Naive thymus-derived CD4-positive, alpha-beta T cell (primary cell): ENCODE measurements around the gene AMIGO1. TPM values are rescaled to one million over a fixed set of nuclear protein-coding genes. Genes with fewer than 3 reads are reported as not detected.

Source experiments
- ATAC-seq: fragments of 150-1000 bp; cut with Tn5 transposase; 2 replicates; pipeline ENCODE4 v1.10.0; 2021; ENCODE audit warnings: mild to moderate bottlenecking, moderate library complexity
- CTCF ChIA-PET: fragments of 350-600 bp; sonication (Branson Sonifier 250); formaldehyde crosslinking; loops from one replicate; lab custom pipeline; 2021; ENCODE audit warnings: antibody characterized with exemption; lab: Charles Lee
- POLR2A ChIA-PET: fragments of 350-600 bp; sonication (Branson Sonifier 250); formaldehyde crosslinking; loops from one replicate; lab custom pipeline; 2021; ENCODE audit warnings: antibody characterized with exemption, inconsistent platforms; lab: Charles Lee
- DNase-seq, 9 donors: peaks; one replicate each; pipeline versions ENCODE4 v3.0.0 to v3.0.0-alpha.2; 2020 to 2022; ENCODE audit warnings: mixed read lengths in 1 of 9
- H3K27ac ChIP-seq: one replicate; pipeline ENCODE4 v1.7.0; 2013; ENCODE audit warnings: mild to moderate bottlenecking, low read depth, low read length, moderate library complexity
- H3K27me3 ChIP-seq, 2 donors: one replicate each; pipeline ENCODE4 v1.7.0; 2013; ENCODE audit warnings: low read length in 2 of 2, mild to moderate bottlenecking in 2 of 2, moderate library complexity in 2 of 2; ENCODE audit not compliant: control insufficient read depth in 2 of 2, insufficient read depth in 2 of 2
- H3K36me3 ChIP-seq, 3 experiments: 1 replicate in 2 of 3; 2 replicates in 1 of 3; pipeline ENCODE4 v1.7.0; 2013; ENCODE audit warnings: low read length in 3 of 3, mild to moderate bottlenecking in 3 of 3, moderate library complexity in 1 of 3; ENCODE audit not compliant: insufficient read depth in 3 of 3, control insufficient read depth in 2 of 3
- H3K4me1 ChIP-seq, 2 donors: one replicate each; pipeline ENCODE4 v1.7.0; 2013; ENCODE audit warnings: low read length in 2 of 2, mild to moderate bottlenecking in 2 of 2, moderate library complexity in 1 of 2; ENCODE audit not compliant: control insufficient read depth in 2 of 2, insufficient read depth in 2 of 2
- H3K4me3 ChIP-seq: 2 replicates; pipeline ENCODE4 v1.7.0; 2013; ENCODE audit warnings: mild to moderate bottlenecking, low read length
- H3K9me3 ChIP-seq, 3 experiments: 1 replicate in 2 of 3; 2 replicates in 1 of 3; pipeline ENCODE4 v1.7.0; 2013; ENCODE audit warnings: low read length in 3 of 3; ENCODE audit not compliant: control insufficient read depth in 2 of 3
- H3K27ac Mint-ChIP-seq, 9 donors: one replicate each; pipeline ENCODE4 v1.8.0; 2020 to 2022; ENCODE audit warnings: mixed read lengths in 9 of 9, mild to moderate bottlenecking in 8 of 9, moderate library complexity in 5 of 9, inconsistent platforms in 2 of 9
- H3K27me3 Mint-ChIP-seq, 5 donors: one replicate each; pipeline ENCODE4 v1.8.0; 2021 to 2022; ENCODE audit warnings: mixed read lengths in 5 of 5, mild to moderate bottlenecking in 1 of 5
- H3K36me3 Mint-ChIP-seq, 5 donors: one replicate each; pipeline ENCODE4 v1.8.0; 2020 to 2022; ENCODE audit warnings: mixed read lengths in 5 of 5, mild to moderate bottlenecking in 3 of 5, inconsistent platforms in 1 of 5
- H3K4me1 Mint-ChIP-seq, 7 donors: one replicate each; pipeline ENCODE4 v1.8.0; 2020 to 2022; ENCODE audit warnings: mixed read lengths in 7 of 7, mild to moderate bottlenecking in 3 of 7, inconsistent platforms in 1 of 7
- H3K4me3 Mint-ChIP-seq, 10 donors: one replicate each; pipeline ENCODE4 v1.8.0; 2020 to 2022; ENCODE audit warnings: mild to moderate bottlenecking in 10 of 10, mixed read lengths in 10 of 10, moderate library complexity in 6 of 10, inconsistent platforms in 2 of 10
- H3K9me3 Mint-ChIP-seq, 11 donors: one replicate each; pipeline ENCODE4 v1.8.0; 2020 to 2022; ENCODE audit warnings: mixed read lengths in 11 of 11, mild to moderate bottlenecking in 4 of 11, inconsistent platforms in 1 of 11, moderate library complexity in 1 of 11
- intact Hi-C, 2 donors: fragments of 100-400 bp; cut with micrococcal nuclease; formaldehyde crosslinking; loops; one replicate each; pipeline ENCODE4 v1.15.1; 2023
- polyA plus RNA-seq, 2 donors: library from polyadenylated mRNA; unstranded; fragments of 300-500 nt; fragmentation: Illumina TruSeq; gene quantifications; one replicate each; pipeline ENCODE4 v1.2.3, GENCODE V29; 2021
- total RNA-seq, 6 experiments: library from RNA in 5 of 6; stranded (reverse) in 5 of 6; gene quantifications; 1 replicate in 5 of 6; 2 replicates in 1 of 6; pipeline ENCODE4 v1.2.3 and lab custom pipeline; 2021 to 2026

The AMIGO1 gene
- total and polyA plus RNA-seq, 7 experiments from 2014 or later, result 2.9 to 42.2 (median 17.7) TPM

GRCh38 chr1:109541102-109541501 is 31.6 kb upstream of the AMIGO1 start:
- peaks cover 0 to 6% (median 4%) of the 10 kb centered on the region in 7 donors for H3K4me1 Mint-ChIP-seq
- no peaks in the 10 kb centered on the region for H3K27me3 ChIP-seq
- no peaks in the 10 kb centered on the region for H3K4me1 ChIP-seq
- H3K36me3 ChIP-seq, result no peaks in the 10 kb centered on the region
- H3K4me3 Mint-ChIP-seq, result no peak overlapping the region
- no peak overlapping the region for H3K4me3 ChIP-seq
- H3K27ac ChIP-seq, result no peak overlapping the region
- no peaks in the 10 kb centered on the region for H3K9me3 Mint-ChIP-seq
- H3K36me3 Mint-ChIP-seq, result no peaks in the 10 kb centered on the region
- ATAC-seq (no peak), DNase-seq (no peak)
- no peak overlapping the region for H3K27ac Mint-ChIP-seq
- intact Hi-C loops, result no loop called here
- no peaks in the 10 kb centered on the region for H3K27me3 Mint-ChIP-seq
- H3K9me3 ChIP-seq, result no peaks in the 10 kb centered on the region
- ChIA-PET CTCF (interaction anchor here (0.8 to 21.5 kb wide), 5 partner anchors 9 to 443 kb away, joined by 3 to 1240 read pairs (median 4); partner anchors contain the start of genes AHCYL1, AMIGO1, ATXN7L2 and CYB561D1), POLR2A (interaction anchor here (1.2 to 2.8 kb wide), 2 partner anchors 47 to 52 kb away, joined by 3 to 6 read pairs; partner anchors contain the start of gene CYB561D1)

GRCh38 chr1:109539676-109540075 is 30.1 kb upstream of the AMIGO1 start, which contains the start of gene GPR61:
Gene GPR61 (plus strand): TSS chr1:109539872. CDS start chr1:109543023, 3,151 bp downstream.
- Mint-ChIP-seq H3K36me3 (no peaks in the 10 kb centered on the region), H3K27ac (no peak within 1 kb of the TSS), H3K27me3 (no peaks in the 10 kb centered on the region), H3K4me1 (peaks cover 0 to 5% (median 0%) of the 10 kb centered on the region in 7 donors), H3K4me3 (no peak within 1 kb of the TSS), H3K9me3 (no peaks in the 10 kb centered on the region)
- intact Hi-C loops, result no loop called here
- POLR2A ChIA-PET, result interaction anchor here (1.0 kb wide), 1 partner anchor 85 kb away, joined by 4 read pairs; no protein-coding TSS in a partner anchor
- Histone ChIP-seq H3K4me3 (no peak within 1 kb of the TSS), H3K27ac (no peak within 1 kb of the TSS), H3K9me3 (no peaks in the 10 kb centered on the region), H3K27me3 (no peaks in the 10 kb centered on the region), H3K36me3 (no peaks in the 10 kb centered on the region), H3K4me1 (no peaks in the 10 kb centered on the region)
- ATAC-seq, result no peak
- CTCF ChIA-PET, result interaction anchor here (21.5 kb wide), 1 partner anchor 42 kb away, joined by 1240 read pairs; the partner anchor contains the start of genes AMIGO1, ATXN7L2 and CYB561D1
- DNase-seq, result no peak

GRCh38 chr1:109538827-109539555 is 29.5 kb upstream of the AMIGO1 start:
- no peak overlapping the region for H3K27ac Mint-ChIP-seq
- ChIA-PET CTCF (interaction anchor here (0.5 to 21.5 kb wide), 3 partner anchors 41 to 1959 kb away, joined by 3 to 1240 read pairs (median 6); partner anchors contain the start of genes AMIGO1, ATXN7L2 and CYB561D1), POLR2A (interaction anchor here (1.0 to 1.1 kb wide), 3 partner anchors 10 to 85 kb away, joined by 3 to 4 read pairs (median 3); partner anchors contain the start of gene CYB561D1)
- Histone ChIP-seq H3K36me3 (no peaks in the 10 kb centered on the region), H3K4me1 (no peaks in the 10 kb centered on the region), H3K4me3 (no peak overlapping the region), H3K9me3 (no peaks in the 10 kb centered on the region), H3K27me3 (no peaks in the 10 kb centered on the region), H3K27ac (no peak overlapping the region)
- ATAC-seq (no peak), DNase-seq (no peak)
- H3K36me3 Mint-ChIP-seq, result no peaks in the 10 kb centered on the region
- no peak overlapping the region for H3K4me3 Mint-ChIP-seq
- no peaks in the 10 kb centered on the region for H3K27me3 Mint-ChIP-seq
- intact Hi-C loops, result no loop called here
- no peaks in the 10 kb centered on the region for H3K9me3 Mint-ChIP-seq
- H3K4me1 Mint-ChIP-seq, result no peaks in the 10 kb centered on the region

- DNase-seq (no peak), ATAC-seq (no peak)
- POLR2A ChIA-PET, result interaction anchor here (0.8 to 1.0 kb wide), 2 partner anchors 9 to 55 kb away, joined by 3 read pairs; no protein-coding TSS in a partner anchor
- Histone ChIP-seq H3K4me3 (no peak overlapping the region), H3K36me3 (no peaks in the 10 kb centered on the region), H3K9me3 (no peaks in the 10 kb centered on the region), H3K4me1 (peaks cover 2 to 3% of the 10 kb centered on the region in 2 donors), H3K27me3 (no peaks in the 10 kb centered on the region), H3K27ac (no peak overlapping the region)
- H3K9me3 Mint-ChIP-seq, result no peaks in the 10 kb centered on the region
- intact Hi-C loops, result no loop called here
- H3K27me3 Mint-ChIP-seq, result no peaks in the 10 kb centered on the region
- CTCF ChIA-PET, result interaction anchor here (0.7 to 21.5 kb wide), 4 partner anchors 9 to 103 kb away, joined by 3 to 1240 read pairs (median 4); partner anchors contain the start of genes AMIGO1, ATXN7L2 and CYB561D1
- peak overlapping the region in 1 of 9 donors; percentile 25 for H3K27ac Mint-ChIP-seq
- H3K4me1 Mint-ChIP-seq, result peaks cover 3 to 7% (median 4%) of the 10 kb centered on the region in 7 donors
- H3K4me3 Mint-ChIP-seq, result no peak overlapping the region
- no peaks in the 10 kb centered on the region for H3K36me3 Mint-ChIP-seq
Observed at GRCh38 chr1:109537450-109538178, 28.1 kb upstream of the AMIGO1 start.

- no peaks in the 10 kb centered on the region for H3K36me3 ChIP-seq
- H3K27ac Mint-ChIP-seq, result no peak overlapping the region
- CTCF ChIA-PET, result interaction anchor here (0.6 to 21.5 kb wide), 4 partner anchors 38 to 447 kb away, joined by 3 to 1240 read pairs (median 3); partner anchors contain the start of genes AMIGO1, ATXN7L2 and CYB561D1
- ATAC-seq (no peak), DNase-seq (no peak)
- H3K27me3 ChIP-seq, result no peaks in the 10 kb centered on the region
- POLR2A ChIA-PET, result interaction anchor here (15.6 kb wide), 1 partner anchor 35 kb away, joined by 520 read pairs; the partner anchor contains the start of genes AMIGO1 and CYB561D1
- no peaks in the 10 kb centered on the region for H3K36me3 Mint-ChIP-seq
- no peak overlapping the region for H3K27ac ChIP-seq
- H3K27me3 Mint-ChIP-seq, result no peaks in the 10 kb centered on the region
- no peak overlapping the region for H3K4me3 ChIP-seq
- H3K9me3 ChIP-seq, result no peaks in the 10 kb centered on the region
- intact Hi-C loops, result no loop called here
- peaks cover 18 to 23% (median 20%) of the 10 kb centered on the region in 7 donors for H3K4me1 Mint-ChIP-seq
- H3K4me3 Mint-ChIP-seq, result no peak overlapping the region
- peaks cover 0 to 2% (median 0%) of the 10 kb centered on the region in 11 donors for H3K9me3 Mint-ChIP-seq
- peaks cover 11 to 18% of the 10 kb centered on the region in 2 donors for H3K4me1 ChIP-seq
Observed at GRCh38 chr1:109535971-109536491, 26.5 kb upstream of the AMIGO1 start.

GRCh38 chr1:109535481-109535880 is 26.0 kb upstream of the AMIGO1 start:
- Mint-ChIP-seq H3K4me3 (no peak overlapping the region), H3K27me3 (no peaks in the 10 kb centered on the region)

More at GRCh38 chr1:109535481-109535880, 26.0 kb upstream of the AMIGO1 start:
- peaks cover 0 to 2% (median 0%) of the 10 kb centered on the region in 11 donors for H3K9me3 Mint-ChIP-seq
- Histone ChIP-seq H3K27ac (no peak overlapping the region), H3K27me3 (no peaks in the 10 kb centered on the region), H3K4me1 (peaks cover 11 to 24% of the 10 kb centered on the region in 2 donors), H3K9me3 (no peaks in the 10 kb centered on the region), H3K4me3 (no peak overlapping the region), H3K36me3 (no peaks in the 10 kb centered on the region)
- H3K27ac Mint-ChIP-seq, result peak overlapping the region in 2 of 9 donors; percentile 9 to 49
- DNase-seq (no peak), ATAC-seq (no peak)
- no peaks in the 10 kb centered on the region for H3K36me3 Mint-ChIP-seq
- POLR2A ChIA-PET, result interaction anchor here (15.6 kb wide), 1 partner anchor 35 kb away, joined by 520 read pairs; the partner anchor contains the start of genes AMIGO1 and CYB561D1
- CTCF ChIA-PET, result interaction anchor here (0.6 to 21.5 kb wide), 6 partner anchors 38 to 449 kb away, joined by 3 to 1240 read pairs (median 3); partner anchors contain the start of genes AHCYL1, AMIGO1, ATXN7L2 and CYB561D1
- intact Hi-C loops, result no loop called here
- peaks cover 22 to 29% (median 24%) of the 10 kb centered on the region in 7 donors for H3K4me1 Mint-ChIP-seq
